Measurements from ENCODE around the gene HSD17B14.

DNA sequence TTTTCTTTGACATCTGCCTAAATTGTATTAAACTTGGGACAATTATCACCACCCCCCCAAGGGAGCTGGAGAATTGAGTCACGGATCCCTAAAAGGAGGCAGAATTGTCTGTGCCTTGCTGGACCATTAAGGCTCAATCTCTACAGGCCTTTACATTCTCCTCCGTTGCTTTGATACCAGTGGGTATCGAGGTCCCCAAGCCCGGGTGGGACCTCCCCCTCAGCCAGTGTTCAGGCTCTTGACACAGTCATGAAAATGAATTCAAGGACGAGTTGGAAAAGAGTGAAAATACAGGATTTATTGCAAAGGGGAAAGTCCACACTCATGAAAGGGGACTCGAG is 41.5 kb upstream of the HSD17B14 start:
- TF ChIP-seq CTCF (IDR thresholded peaks at IDR 0.05) (no peak), POLR2A (IDR thresholded peaks at IDR 0.05) (no peak)

Data from right lobe of liver (tissue), 4 donors.